Measurements from ENCODE around the gene COBLL1. TPM values are rescaled to one million over a fixed set of nuclear protein-coding genes. Genes with fewer than 3 reads are reported as not detected.

Gene COBLL1
- total RNA-seq, 2 donors from 2014 or later, result 16.5 to 17.3 TPM

GRCh38 chr2:164757934-164758695, 83.5 kb downstream of the COBLL1 start:
- H3K9ac ChIP-seq (ENCODE audit: extremely low read depth, low read length, poor library complexity, severe bottlenecking), result no peak overlapping the region
- no peaks in the 10 kb centered on the region for H3K36me3 ChIP-seq (ENCODE audit: control insufficient read depth, insufficient read depth, low read length)
- H3K27me3 Mint-ChIP-seq (ENCODE audit: insufficient read depth), result no peaks in the 10 kb centered on the region
- no peaks in the 10 kb centered on the region for H3K4me1 Mint-ChIP-seq
- no peaks in the 10 kb centered on the region for H3K9me3 ChIP-seq (ENCODE audit: control insufficient read depth, low read length)
- H3K4me3 Mint-ChIP-seq, result no peak overlapping the region
- no peaks in the 10 kb centered on the region for H3K36me3 Mint-ChIP-seq (ENCODE audit: low read depth)
- H3K4me1 ChIP-seq (ENCODE audit: control insufficient read depth, insufficient read depth, low read length), result no peaks in the 10 kb centered on the region
- no peak overlapping the region for H3K27ac Mint-ChIP-seq
- H3K9me3 Mint-ChIP-seq, result no peaks in the 10 kb centered on the region
- no peak for DNase-seq
- 100% methylated on average over 2 of the region's 2 CpGs; no CpG with 5 or more reads in 1 of the 2 experiments for WGBS, 2 experiments (ENCODE audit: insufficient coverage in 1 of 2, insufficient read length in 1 of 2)
- H3K27me3 ChIP-seq (ENCODE audit: control insufficient read depth, insufficient read depth, low read length, poor library complexity, severe bottlenecking), result no peaks in the 10 kb centered on the region
- no peak overlapping the region for H3K27ac ChIP-seq (ENCODE audit: low read depth, low read length)
- H3K4me3 ChIP-seq (ENCODE audit: low read length), result no peak overlapping the region
- no peak for TF ChIP-seq CTCF (conservative IDR thresholded peaks at IDR 0.05)

GRCh38 chr2:164756773-164757172, 84.8 kb downstream of the COBLL1 start:
- Histone ChIP-seq H3K9me3 (ENCODE audit: control insufficient read depth, low read length) (no peaks in the 10 kb centered on the region), H3K27ac (ENCODE audit: low read depth, low read length) (no peak overlapping the region), H3K27me3 (ENCODE audit: control insufficient read depth, insufficient read depth, low read length, poor library complexity, severe bottlenecking) (no peaks in the 10 kb centered on the region), H3K36me3 (ENCODE audit: control insufficient read depth, insufficient read depth, low read length) (no peaks in the 10 kb centered on the region), H3K4me3 (ENCODE audit: low read length) (no peak overlapping the region), H3K4me1 (ENCODE audit: control insufficient read depth, insufficient read depth, low read length) (no peaks in the 10 kb centered on the region), H3K9ac (ENCODE audit: extremely low read depth, low read length, poor library complexity, severe bottlenecking) (no peak overlapping the region)
- 100% methylated on average over 2 of the region's 2 CpGs; no CpG with 5 or more reads in 1 of the 2 experiments for WGBS, 2 experiments (ENCODE audit: insufficient coverage in 1 of 2, insufficient read length in 1 of 2)
- no peak overlapping the region for H3K27ac Mint-ChIP-seq
- no peaks in the 10 kb centered on the region for H3K4me1 Mint-ChIP-seq
- TF ChIP-seq CTCF (conservative IDR thresholded peaks at IDR 0.05), result no peak
- no peaks in the 10 kb centered on the region for H3K9me3 Mint-ChIP-seq
- DNase-seq, result no peak
- no peak overlapping the region for H3K4me3 Mint-ChIP-seq
- no peaks in the 10 kb centered on the region for H3K27me3 Mint-ChIP-seq (ENCODE audit: insufficient read depth)
- no peaks in the 10 kb centered on the region for H3K36me3 Mint-ChIP-seq (ENCODE audit: low read depth)

- no peak for DNase-seq
- H3K27ac ChIP-seq (ENCODE audit: low read depth, low read length), result no peak overlapping the region
- no peak overlapping the region for H3K9ac ChIP-seq (ENCODE audit: extremely low read depth, low read length, poor library complexity, severe bottlenecking)
- H3K27ac Mint-ChIP-seq, result no peak overlapping the region
- no peaks in the 10 kb centered on the region for H3K9me3 Mint-ChIP-seq
- no peaks in the 10 kb centered on the region for H3K4me1 Mint-ChIP-seq
- WGBS, 2 experiments (ENCODE audit: insufficient coverage in 1 of 2, insufficient read length in 1 of 2), result 95% methylated on average over 2 of the region's 2 CpGs; no CpG with 5 or more reads in 1 of the 2 experiments
- no peaks in the 10 kb centered on the region for H3K27me3 ChIP-seq (ENCODE audit: control insufficient read depth, insufficient read depth, low read length, poor library complexity, severe bottlenecking)
- no peak overlapping the region for H3K4me3 Mint-ChIP-seq
- H3K36me3 Mint-ChIP-seq (ENCODE audit: low read depth), result no peaks in the 10 kb centered on the region
- H3K36me3 ChIP-seq (ENCODE audit: control insufficient read depth, insufficient read depth, low read length), result no peaks in the 10 kb centered on the region
- H3K4me3 ChIP-seq (ENCODE audit: low read length), result no peak overlapping the region
- no peaks in the 10 kb centered on the region for H3K4me1 ChIP-seq (ENCODE audit: control insufficient read depth, insufficient read depth, low read length)
- TF ChIP-seq CTCF (conservative IDR thresholded peaks at IDR 0.05), result no peak
- no peaks in the 10 kb centered on the region for H3K27me3 Mint-ChIP-seq (ENCODE audit: insufficient read depth)
- H3K9me3 ChIP-seq (ENCODE audit: control insufficient read depth, low read length), result no peaks in the 10 kb centered on the region
Measured at GRCh38 chr2:164755952-164756351, 85.7 kb downstream of the COBLL1 start.

Data from endodermal cell (in vitro differentiated cells).